Trophoblast cell (in vitro differentiated cells and primary cell): ENCODE data around the gene RIMS1.
A peak's percentile ranks its signal among the peaks of the same experiment; 100 is the strongest.

ENCODE experiments used
- DNase-seq, 2 donors: peaks; one replicate each; pipeline ENCODE4 v3.0.0-alpha.2; 2016
- H2AFZ ChIP-seq: 2 replicates; pipeline ENCODE4 v1.6.1; 2013; ENCODE audit warnings: low read length, moderate library complexity, mild to moderate bottlenecking; ENCODE audit not compliant: insufficient read depth, poor library complexity
- H2AK5ac ChIP-seq: 2 replicates; pipeline ENCODE4 v1.6.1; 2013; ENCODE audit warnings: mild to moderate bottlenecking, low read length
- H2BK120ac ChIP-seq: 2 replicates; pipeline ENCODE4 v1.6.1; 2013; ENCODE audit warnings: low read length, mild to moderate bottlenecking, moderate library complexity; ENCODE audit not compliant: insufficient read depth, poor library complexity
- H2BK12ac ChIP-seq: 2 replicates; pipeline ENCODE4 v1.6.1; 2013; ENCODE audit warnings: mild to moderate bottlenecking, low read length, moderate library complexity
- H2BK5ac ChIP-seq: 2 replicates; pipeline ENCODE4 v1.6.1; 2013; ENCODE audit warnings: low read length, low read depth, moderate library complexity, mild to moderate bottlenecking; ENCODE audit not compliant: poor library complexity
- H3K14ac ChIP-seq: 2 replicates; pipeline ENCODE4 v1.6.1; 2013; ENCODE audit warnings: mild to moderate bottlenecking, low read length
- H3K18ac ChIP-seq: 2 replicates; pipeline ENCODE4 v1.6.1; 2013; ENCODE audit warnings: mild to moderate bottlenecking, low read length
- H3K23ac ChIP-seq: 2 replicates; pipeline ENCODE4 v1.6.1; 2013; ENCODE audit warnings: low read length
- H3K27ac ChIP-seq: 2 replicates; pipeline ENCODE4 v1.5.1; 2013; ENCODE audit warnings: low read depth, mild to moderate bottlenecking, inconsistent platforms, low read length, moderate library complexity
- H3K27me3 ChIP-seq: 2 replicates; pipeline ENCODE4 v1.6.1; 2013; ENCODE audit warnings: inconsistent platforms, mild to moderate bottlenecking, low read length, moderate library complexity; ENCODE audit not compliant: insufficient read depth
- H3K36me3 ChIP-seq, 2 experiments: 1 replicate in 1 of 2; 2 replicates in 1 of 2; pipeline ENCODE4 v1.6.1; 2013; ENCODE audit warnings: low read length in 2 of 2, mild to moderate bottlenecking in 2 of 2, moderate library complexity in 1 of 2; ENCODE audit not compliant: insufficient read depth in 2 of 2, control insufficient read depth in 1 of 2
- H3K4ac ChIP-seq: 2 replicates; pipeline ENCODE4 v1.6.1; 2013; ENCODE audit warnings: low read depth, mild to moderate bottlenecking, low read length, moderate library complexity
- H3K4me1 ChIP-seq, 2 experiments: 1 replicate in 1 of 2; 2 replicates in 1 of 2; pipeline ENCODE4 v1.6.1; 2013; ENCODE audit warnings: low read length in 2 of 2, mild to moderate bottlenecking in 2 of 2, moderate library complexity in 1 of 2; ENCODE audit not compliant: insufficient read depth in 2 of 2, control insufficient read depth in 1 of 2
- H3K4me2 ChIP-seq: 2 replicates; pipeline ENCODE4 v1.6.1; 2013; ENCODE audit warnings: inconsistent platforms, mild to moderate bottlenecking, low read length, moderate library complexity
- H3K4me3 ChIP-seq: 2 replicates; pipeline ENCODE4 v1.5.1; 2013; ENCODE audit warnings: mild to moderate bottlenecking, low read depth, low read length, inconsistent platforms
- H3K79me1 ChIP-seq: one replicate; pipeline ENCODE4 v1.6.1; 2013; ENCODE audit warnings: low read length
- H3K79me2 ChIP-seq: 2 replicates; pipeline ENCODE4 v1.6.1; 2013; ENCODE audit warnings: low read length, mild to moderate bottlenecking; ENCODE audit not compliant: control insufficient read depth, insufficient read depth, poor library complexity
- H3K9ac ChIP-seq: 2 replicates; pipeline ENCODE4 v1.6.1; 2013; ENCODE audit warnings: mild to moderate bottlenecking, low read length
- H3K9me3 ChIP-seq: 2 replicates; pipeline ENCODE4 v1.6.1; 2013; ENCODE audit warnings: low read depth, mild to moderate bottlenecking, control low read depth, inconsistent platforms, low read length; ENCODE audit not compliant: insufficient read depth
- H4K12ac ChIP-seq: 2 replicates; pipeline ENCODE4 v1.6.1; 2013; ENCODE audit warnings: low read depth, mild to moderate bottlenecking, low read length, moderate library complexity
- H4K8ac ChIP-seq: 2 replicates; pipeline ENCODE4 v1.6.1; 2013; ENCODE audit warnings: low read depth, mild to moderate bottlenecking, low read length, moderate library complexity
- H4K91ac ChIP-seq: one replicate; pipeline ENCODE4 v1.6.1; 2013; ENCODE audit warnings: low read depth, mild to moderate bottlenecking, low read length, moderate library complexity
- whole genome bisulfite sequencing: extraction: QIAGEN DNeasy Blood & Tissue Kit; methylation state at CpG from one replicate; pipeline ENCODE4 v1.1.7; 2013; ENCODE audit warnings: missing lambda C conversion rate; ENCODE audit not compliant: insufficient read length, insufficient coverage; ENCODE audit errors: extremely low coverage; 5-methylcytosine and 5-hydroxymethylcytosine counted together

Gene RIMS1

DNA sequence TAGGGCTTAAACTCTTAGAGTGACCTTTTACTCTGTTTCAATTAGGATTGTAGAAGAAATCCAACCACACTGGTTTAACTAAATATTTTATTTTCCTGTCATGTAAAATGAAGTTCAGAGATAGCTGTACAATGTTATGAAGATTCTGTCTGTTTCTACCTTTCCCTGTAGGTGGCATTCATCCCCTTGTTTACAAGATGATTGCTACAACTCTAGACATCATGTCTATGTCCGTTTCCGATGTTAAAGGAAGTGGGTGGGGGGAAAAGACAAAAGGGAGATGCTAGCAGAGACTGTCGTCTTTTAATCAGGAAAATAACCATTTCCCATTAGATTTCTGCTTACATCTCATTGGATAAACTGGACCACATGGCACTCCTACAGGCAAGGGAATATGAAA is 30.9 kb upstream of the RIMS1 start:
- no peaks in the 10 kb centered on the region for H3K79me2 ChIP-seq
- H3K9me3 ChIP-seq: no peaks in the 10 kb centered on the region
- no peak overlapping the region for H3K4ac ChIP-seq
- H2AFZ ChIP-seq: no peak overlapping the region
- H3K18ac ChIP-seq: no peak overlapping the region
- H3K4me2 ChIP-seq: no peak overlapping the region
- H3K14ac ChIP-seq: no peak overlapping the region
- no peak overlapping the region for H4K91ac ChIP-seq
- no peak overlapping the region for H4K8ac ChIP-seq
- no peak overlapping the region for H2BK5ac ChIP-seq
- H4K12ac ChIP-seq: no peak overlapping the region
- H3K27me3 ChIP-seq: no peaks in the 10 kb centered on the region
- no peak overlapping the region for H3K4me3 ChIP-seq
- H3K36me3 ChIP-seq: no peaks in the 10 kb centered on the region
- H3K4me1 ChIP-seq: no peaks in the 10 kb centered on the region
- H3K9ac ChIP-seq: no peak overlapping the region
- no peak overlapping the region for H2AK5ac ChIP-seq
- no peak overlapping the region for H3K27ac ChIP-seq
- peak in 1 of 2 donors; percentile 4 for DNase-seq
- no peaks in the 10 kb centered on the region for H3K79me1 ChIP-seq
- no peak overlapping the region for H3K23ac ChIP-seq
- WGBS: no CpG with 5 or more reads among the region's 3 CpGs
- H2BK120ac ChIP-seq: no peak overlapping the region
- H2BK12ac ChIP-seq: no peak overlapping the region

DNA sequence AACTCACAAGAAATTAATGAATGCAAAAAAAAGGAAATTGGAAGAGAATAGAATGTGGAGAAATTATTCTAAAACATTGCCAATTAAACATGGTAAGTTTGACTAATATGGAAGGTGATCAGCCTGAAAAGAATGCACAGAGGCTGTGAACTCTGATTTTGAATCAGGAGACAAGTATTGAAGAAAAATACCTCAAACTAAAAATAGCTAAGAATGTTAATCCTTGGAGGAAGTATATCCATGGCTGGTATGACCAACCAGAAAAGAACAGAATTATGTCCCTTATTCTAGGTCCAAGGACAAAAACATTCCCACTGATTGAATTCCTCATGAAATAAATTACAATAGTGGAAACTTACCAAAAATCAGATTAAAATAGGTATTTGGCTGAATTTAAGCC is 7.3 kb upstream of the RIMS1 start:
- Histone ChIP-seq H3K9me3 (no peaks in the 10 kb centered on the region), H2BK120ac (no peak overlapping the region), H4K8ac (no peak overlapping the region), H3K4me3 (no peak overlapping the region), H4K91ac (no peak overlapping the region), H3K27me3 (no peaks in the 10 kb centered on the region), H3K23ac (no peak overlapping the region), H3K14ac (no peak overlapping the region), H3K4me2 (no peak overlapping the region), H3K4ac (no peak overlapping the region), H3K79me1 (no peaks in the 10 kb centered on the region), H2BK5ac (no peak overlapping the region), H3K36me3 (no peaks in the 10 kb centered on the region), H3K9ac (no peak overlapping the region), H3K79me2 (no peaks in the 10 kb centered on the region), H4K12ac (no peak overlapping the region), H3K27ac (no peak overlapping the region), H2AK5ac (no peak overlapping the region), H3K4me1 (no peaks in the 10 kb centered on the region), H2AFZ (no peak overlapping the region), H3K18ac (no peak overlapping the region), H2BK12ac (no peak overlapping the region)
- no peak for DNase-seq

DNA sequence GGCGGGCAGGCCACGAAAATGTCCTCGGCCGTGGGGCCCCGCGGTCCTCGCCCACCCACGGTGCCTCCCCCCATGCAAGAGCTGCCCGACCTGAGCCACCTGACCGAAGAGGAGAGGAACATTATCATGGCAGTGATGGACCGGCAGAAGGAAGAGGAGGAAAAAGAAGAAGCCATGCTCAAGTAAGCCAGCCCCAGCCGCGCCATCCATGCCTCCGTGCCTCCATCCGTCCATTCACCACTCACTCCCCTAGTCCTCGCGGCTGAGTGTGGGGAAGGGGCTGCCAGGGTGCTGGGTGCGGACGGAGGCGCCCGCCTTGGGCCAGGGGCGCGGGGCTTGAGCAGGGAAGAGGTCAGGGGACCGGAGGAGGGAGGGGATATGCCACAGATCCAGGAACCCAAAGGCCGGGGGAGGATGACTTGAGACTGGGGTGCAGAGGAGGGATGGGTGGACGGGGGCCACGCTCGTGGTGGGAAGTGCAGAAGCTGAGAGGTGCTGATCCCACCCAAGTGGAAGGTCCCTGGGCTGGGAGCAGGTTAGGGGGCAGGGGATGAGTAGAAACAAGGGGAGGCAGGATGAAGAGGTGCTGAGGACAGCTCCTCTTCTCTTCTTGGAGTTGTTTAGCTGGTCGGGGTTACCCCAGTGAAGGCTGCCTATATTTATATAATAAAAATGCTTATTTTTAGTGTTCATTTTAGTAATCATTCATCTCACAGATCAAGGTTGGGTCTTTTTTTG is 825 bp downstream of the RIMS1 start:
- Histone ChIP-seq H2BK5ac (no peak overlapping the region), H2AK5ac (no peak overlapping the region), H3K18ac (no peak overlapping the region), H3K79me2 (no peaks in the 10 kb centered on the region), H3K9ac (no peak overlapping the region), H3K23ac (no peak overlapping the region), H3K27ac (no peak overlapping the region), H4K91ac (no peak overlapping the region), H3K4me3 (peak overlapping the region; percentile 68), H3K79me1 (no peaks in the 10 kb centered on the region), H3K4me1 (peaks cover 7 to 8% of the 10 kb centered on the region in 2 experiments), H3K4ac (no peak overlapping the region), H3K27me3 (peaks cover 10% of the 10 kb centered on the region), H2AFZ (peak overlapping the region; percentile 74), H3K14ac (no peak overlapping the region), H4K12ac (no peak overlapping the region), H3K9me3 (peaks cover 2% of the 10 kb centered on the region), H2BK120ac (no peak overlapping the region), H3K36me3 (no peaks in the 10 kb centered on the region), H3K4me2 (peak overlapping the region; percentile 84), H2BK12ac (no peak overlapping the region), H4K8ac (no peak overlapping the region)
- DNase-seq: no peak
- no CpG with 5 or more reads among the region's 29 CpGs for WGBS

DNA sequence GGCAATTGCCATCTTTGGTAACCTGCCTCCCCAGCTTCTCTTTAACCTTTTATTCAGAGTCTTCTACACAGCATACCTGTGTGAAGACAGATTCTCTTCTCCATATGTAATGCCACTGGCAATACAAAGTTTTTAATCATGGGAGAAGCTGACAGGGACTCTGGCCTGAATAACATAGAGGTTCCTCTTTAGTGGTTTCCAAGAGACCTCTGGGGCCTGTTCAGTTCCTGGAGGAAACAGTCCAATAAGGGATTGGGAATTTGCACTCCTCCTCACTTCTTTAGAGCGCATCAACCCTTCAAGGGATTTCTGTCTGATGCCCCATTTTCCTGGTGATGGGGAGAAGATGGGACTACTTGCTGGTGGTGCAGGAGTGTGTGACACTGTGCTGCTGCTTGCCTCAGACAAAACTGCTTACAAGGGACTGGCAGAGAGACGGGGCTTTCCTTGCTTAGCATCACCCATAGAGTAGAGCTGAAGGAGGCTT is 1.4 kb downstream of the RIMS1 start:
- Histone ChIP-seq H2BK5ac (no peak overlapping the region), H3K79me1 (no peaks in the 10 kb centered on the region), H3K9ac (no peak overlapping the region), H3K27ac (no peak overlapping the region), H2BK120ac (no peak overlapping the region), H3K27me3 (peaks cover 10% of the 10 kb centered on the region), H3K36me3 (no peaks in the 10 kb centered on the region), H2BK12ac (no peak overlapping the region), H2AFZ (no peak overlapping the region), H3K4ac (no peak overlapping the region), H3K9me3 (peaks cover 2% of the 10 kb centered on the region), H3K79me2 (no peaks in the 10 kb centered on the region), H4K91ac (no peak overlapping the region), H3K4me1 (peaks cover 7 to 8% of the 10 kb centered on the region in 2 experiments), H3K14ac (no peak overlapping the region), H4K12ac (no peak overlapping the region), H3K4me2 (no peak overlapping the region), H4K8ac (no peak overlapping the region), H3K4me3 (no peak overlapping the region), H2AK5ac (no peak overlapping the region), H3K23ac (no peak overlapping the region), H3K18ac (no peak overlapping the region)
- no CpG with 5 or more reads among the region's 2 CpGs for WGBS
- no peak for DNase-seq
